Glutamatergic neuron (in vitro differentiated cells): ENCODE data around the gene GRID1. TPM values are rescaled to one million over a fixed set of nuclear protein-coding genes. Genes with fewer than 3 reads are reported as not detected.

Experiments used
- DNase-seq: peaks from one replicate; pipeline ENCODE4 v3.0.0; 2022
- H3K27ac Mint-ChIP-seq: one replicate; pipeline ENCODE4 v1.8.0; 2020; ENCODE audit warnings: mild to moderate bottlenecking, mixed read lengths, inconsistent platforms; ENCODE audit not compliant: unreplicated experiment
- H3K27me3 Mint-ChIP-seq: one replicate; pipeline ENCODE4 v1.8.0; 2020; ENCODE audit warnings: mild to moderate bottlenecking, moderate library complexity, mixed read lengths, inconsistent platforms; ENCODE audit not compliant: unreplicated experiment
- H3K36me3 Mint-ChIP-seq: one replicate; pipeline ENCODE4 v1.8.0; 2020; ENCODE audit warnings: mild to moderate bottlenecking, mixed read lengths, inconsistent platforms; ENCODE audit not compliant: unreplicated experiment
- H3K4me1 Mint-ChIP-seq: one replicate; pipeline ENCODE4 v1.8.0; 2020; ENCODE audit warnings: mild to moderate bottlenecking, low read depth, mixed read lengths, inconsistent platforms; ENCODE audit not compliant: unreplicated experiment
- H3K4me3 Mint-ChIP-seq: one replicate; pipeline ENCODE4 v1.8.0; 2020; ENCODE audit warnings: mild to moderate bottlenecking, mixed read lengths, inconsistent platforms; ENCODE audit not compliant: unreplicated experiment
- H3K9me3 Mint-ChIP-seq: one replicate; pipeline ENCODE4 v1.8.0; 2020; ENCODE audit warnings: mild to moderate bottlenecking, moderate library complexity, mixed read lengths, inconsistent platforms; ENCODE audit not compliant: unreplicated experiment
- total RNA-seq: library from RNA; stranded (reverse); fragmentation: NEBNext Ultra II Directional; extraction: Animal tissue kit (Norgen Biotek cat#: 25700); gene quantifications from one replicate; pipeline ENCODE4 v1.2.1, GENCODE V29; 2021; ENCODE audit not compliant: unreplicated experiment
- TF ChIP-seq, protein P1 (sequence below): fragments of 200-600 bp; sonication (generic); IDR thresholded peaks from one replicate; pipeline ENCODE4 v1.5.0; 2021; ENCODE audit not compliant: partially characterized antibody, unreplicated experiment

The GRID1 gene
- total RNA-seq, 1 donor from 2014 or later = 8.0 TPM

DNA sequence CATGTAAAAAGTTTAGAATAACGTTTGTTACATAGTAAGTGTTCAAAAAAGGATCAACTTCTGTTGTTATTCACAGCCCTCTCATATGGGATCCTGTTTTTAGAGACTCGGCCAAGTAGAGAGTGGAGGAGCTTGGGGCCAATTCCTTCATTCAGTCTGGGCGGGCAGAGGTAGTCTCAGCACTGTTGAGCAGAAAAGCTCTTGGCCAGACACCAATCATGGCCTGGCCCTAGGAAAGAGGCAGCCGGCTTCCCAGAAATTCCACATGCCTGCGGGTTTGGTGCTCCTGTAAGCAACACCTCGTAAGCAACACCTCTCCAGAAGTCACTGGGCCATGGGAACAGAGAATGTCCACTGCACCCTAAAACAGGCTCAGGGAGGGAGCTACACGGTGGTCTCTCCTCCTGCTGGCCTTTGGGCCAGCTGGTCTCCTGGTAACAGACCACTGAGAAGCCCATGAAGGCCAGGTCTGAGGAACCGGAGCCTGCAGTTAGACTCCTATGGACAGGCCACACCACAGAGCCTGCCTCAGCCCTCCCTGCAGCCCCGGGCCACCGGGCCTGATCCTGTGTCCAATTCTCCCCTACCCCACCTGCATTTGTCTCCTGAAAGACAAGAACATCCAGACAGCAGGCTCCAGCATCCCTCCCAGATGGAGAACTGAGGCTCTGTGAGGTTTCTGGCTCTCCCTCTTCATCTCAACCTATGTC is 149.1 kb downstream of the GRID1 start:
- Mint-ChIP-seq H3K4me3 (no peak overlapping the region), H3K9me3 (peaks cover 6% of the 10 kb centered on the region), H3K4me1 (no peaks in the 10 kb centered on the region), H3K27ac (peak overlapping the region; percentile 7), H3K36me3 (peaks cover 9% of the 10 kb centered on the region), H3K27me3 (peaks cover 4% of the 10 kb centered on the region)
- DNase-seq = no peak
- TF ChIP-seq, protein P1, sequence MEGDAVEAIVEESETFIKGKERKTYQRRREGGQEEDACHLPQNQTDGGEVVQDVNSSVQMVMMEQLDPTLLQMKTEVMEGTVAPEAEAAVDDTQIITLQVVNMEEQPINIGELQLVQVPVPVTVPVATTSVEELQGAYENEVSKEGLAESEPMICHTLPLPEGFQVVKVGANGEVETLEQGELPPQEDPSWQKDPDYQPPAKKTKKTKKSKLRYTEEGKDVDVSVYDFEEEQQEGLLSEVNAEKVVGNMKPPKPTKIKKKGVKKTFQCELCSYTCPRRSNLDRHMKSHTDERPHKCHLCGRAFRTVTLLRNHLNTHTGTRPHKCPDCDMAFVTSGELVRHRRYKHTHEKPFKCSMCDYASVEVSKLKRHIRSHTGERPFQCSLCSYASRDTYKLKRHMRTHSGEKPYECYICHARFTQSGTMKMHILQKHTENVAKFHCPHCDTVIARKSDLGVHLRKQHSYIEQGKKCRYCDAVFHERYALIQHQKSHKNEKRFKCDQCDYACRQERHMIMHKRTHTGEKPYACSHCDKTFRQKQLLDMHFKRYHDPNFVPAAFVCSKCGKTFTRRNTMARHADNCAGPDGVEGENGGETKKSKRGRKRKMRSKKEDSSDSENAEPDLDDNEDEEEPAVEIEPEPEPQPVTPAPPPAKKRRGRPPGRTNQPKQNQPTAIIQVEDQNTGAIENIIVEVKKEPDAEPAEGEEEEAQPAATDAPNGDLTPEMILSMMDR = no peak

GRCh38 chr10:86216886-86217285 is 149.7 kb downstream of the GRID1 start:
- Mint-ChIP-seq H3K27ac (no peak overlapping the region), H3K4me1 (no peaks in the 10 kb centered on the region), H3K36me3 (peaks cover 9% of the 10 kb centered on the region), H3K4me3 (no peak overlapping the region), H3K27me3 (peaks cover 4% of the 10 kb centered on the region), H3K9me3 (peaks cover 6% of the 10 kb centered on the region)
- TF ChIP-seq, protein P1 = no peak
- DNase-seq = no peak

GRCh38 chr10:86215712-86216111 is 150.9 kb downstream of the GRID1 start:
- TF ChIP-seq, protein P1 = no peak
- H3K4me1 Mint-ChIP-seq = peaks cover 3% of the 10 kb centered on the region

GRCh38 chr10:86215046-86215445 is 151.5 kb downstream of the GRID1 start:
- peaks cover 4% of the 10 kb centered on the region for H3K27me3 Mint-ChIP-seq
- H3K27ac Mint-ChIP-seq = no peak overlapping the region

More at GRCh38 chr10:86215712-86216111, 150.9 kb downstream of the GRID1 start:
- no peak overlapping the region for H3K27ac Mint-ChIP-seq
- peaks cover 4% of the 10 kb centered on the region for H3K27me3 Mint-ChIP-seq
- H3K9me3 Mint-ChIP-seq = peaks cover 6% of the 10 kb centered on the region
- H3K4me3 Mint-ChIP-seq = no peak overlapping the region
- no peak for DNase-seq
- H3K36me3 Mint-ChIP-seq = peaks cover 9% of the 10 kb centered on the region

GRCh38 chr10:86213148-86213547 is 153.4 kb downstream of the GRID1 start:
- peaks cover 9% of the 10 kb centered on the region for H3K27me3 Mint-ChIP-seq

More at GRCh38 chr10:86215046-86215445, 151.5 kb downstream of the GRID1 start:
- no peak for DNase-seq
- H3K4me3 Mint-ChIP-seq = no peak overlapping the region
- peaks cover 9% of the 10 kb centered on the region for H3K36me3 Mint-ChIP-seq
- H3K9me3 Mint-ChIP-seq = peaks cover 4% of the 10 kb centered on the region
- H3K4me1 Mint-ChIP-seq = peaks cover 7% of the 10 kb centered on the region
- TF ChIP-seq, protein P1 = no peak

More at GRCh38 chr10:86213148-86213547, 153.4 kb downstream of the GRID1 start:
- Mint-ChIP-seq H3K4me1 (peaks cover 7% of the 10 kb centered on the region), H3K4me3 (no peak overlapping the region), H3K9me3 (peaks cover 2% of the 10 kb centered on the region), H3K36me3 (peaks cover 9% of the 10 kb centered on the region), H3K27ac (no peak overlapping the region)
- TF ChIP-seq, protein P1 = no peak
- DNase-seq = no peak
